22Rv1 (cell line): ENCODE results near the gene RIOK3.
A peak's percentile ranks its signal among the peaks of the same experiment; 100 is the strongest.

Source experiments
- H3K27ac ChIP-seq: fragments of 450-650 bp; 2 replicates; pipeline ENCODE4 v1.5.1; 2017
- ZFX ChIP-seq: fragments of 450-650 bp; IDR thresholded peaks from 2 replicates; pipeline ENCODE4 v1.6.1; 2017; ENCODE audit warnings: antibody characterized with exemption, borderline replicate concordance
- TF ChIP-seq, protein P1 (sequence below): fragments of 450-650 bp; IDR thresholded peaks from 2 replicates; pipeline ENCODE4 v1.5.1; 2017; ENCODE audit warnings: mild to moderate bottlenecking

RIOK3 gene, protein sequence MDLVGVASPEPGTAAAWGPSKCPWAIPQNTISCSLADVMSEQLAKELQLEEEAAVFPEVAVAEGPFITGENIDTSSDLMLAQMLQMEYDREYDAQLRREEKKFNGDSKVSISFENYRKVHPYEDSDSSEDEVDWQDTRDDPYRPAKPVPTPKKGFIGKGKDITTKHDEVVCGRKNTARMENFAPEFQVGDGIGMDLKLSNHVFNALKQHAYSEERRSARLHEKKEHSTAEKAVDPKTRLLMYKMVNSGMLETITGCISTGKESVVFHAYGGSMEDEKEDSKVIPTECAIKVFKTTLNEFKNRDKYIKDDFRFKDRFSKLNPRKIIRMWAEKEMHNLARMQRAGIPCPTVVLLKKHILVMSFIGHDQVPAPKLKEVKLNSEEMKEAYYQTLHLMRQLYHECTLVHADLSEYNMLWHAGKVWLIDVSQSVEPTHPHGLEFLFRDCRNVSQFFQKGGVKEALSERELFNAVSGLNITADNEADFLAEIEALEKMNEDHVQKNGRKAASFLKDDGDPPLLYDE

GRCh38 chr18:23452728-23453679 lies at the start of gene RIOK3:
TSS of gene RIOK3 (plus strand) at chr18:23453287. CDS start at chr18:23453440, 153 bp downstream.
- TF ChIP-seq, protein P1, sequence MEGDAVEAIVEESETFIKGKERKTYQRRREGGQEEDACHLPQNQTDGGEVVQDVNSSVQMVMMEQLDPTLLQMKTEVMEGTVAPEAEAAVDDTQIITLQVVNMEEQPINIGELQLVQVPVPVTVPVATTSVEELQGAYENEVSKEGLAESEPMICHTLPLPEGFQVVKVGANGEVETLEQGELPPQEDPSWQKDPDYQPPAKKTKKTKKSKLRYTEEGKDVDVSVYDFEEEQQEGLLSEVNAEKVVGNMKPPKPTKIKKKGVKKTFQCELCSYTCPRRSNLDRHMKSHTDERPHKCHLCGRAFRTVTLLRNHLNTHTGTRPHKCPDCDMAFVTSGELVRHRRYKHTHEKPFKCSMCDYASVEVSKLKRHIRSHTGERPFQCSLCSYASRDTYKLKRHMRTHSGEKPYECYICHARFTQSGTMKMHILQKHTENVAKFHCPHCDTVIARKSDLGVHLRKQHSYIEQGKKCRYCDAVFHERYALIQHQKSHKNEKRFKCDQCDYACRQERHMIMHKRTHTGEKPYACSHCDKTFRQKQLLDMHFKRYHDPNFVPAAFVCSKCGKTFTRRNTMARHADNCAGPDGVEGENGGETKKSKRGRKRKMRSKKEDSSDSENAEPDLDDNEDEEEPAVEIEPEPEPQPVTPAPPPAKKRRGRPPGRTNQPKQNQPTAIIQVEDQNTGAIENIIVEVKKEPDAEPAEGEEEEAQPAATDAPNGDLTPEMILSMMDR, result no peak
- TF ChIP-seq ZFX, result no peak
- H3K27ac ChIP-seq, result peak within 1 kb of the TSS; percentile 80

DNA sequence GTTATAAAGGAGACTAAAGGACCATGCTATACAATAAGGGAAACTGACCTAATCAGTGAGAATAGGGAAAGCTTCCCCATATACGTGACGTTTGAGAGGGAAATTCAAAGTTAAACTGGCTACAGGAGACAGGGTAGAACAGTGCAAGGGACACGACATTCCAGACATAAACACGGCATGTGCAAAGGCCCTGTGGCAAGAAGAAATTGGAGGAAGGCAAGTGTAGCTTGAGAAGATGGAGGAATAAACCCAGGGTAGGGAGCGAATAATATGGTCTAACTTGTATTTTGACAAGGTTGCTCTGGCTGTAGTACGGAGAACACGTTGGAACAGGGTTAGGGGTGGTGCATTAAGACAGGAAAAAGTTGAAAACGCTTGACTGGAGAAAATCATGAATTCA lies 49.8 kb upstream of the RIOK3 start:
- TF ChIP-seq ZFX, result no peak
- TF ChIP-seq, protein P1, result no peak
- no peak overlapping the region for H3K27ac ChIP-seq

DNA sequence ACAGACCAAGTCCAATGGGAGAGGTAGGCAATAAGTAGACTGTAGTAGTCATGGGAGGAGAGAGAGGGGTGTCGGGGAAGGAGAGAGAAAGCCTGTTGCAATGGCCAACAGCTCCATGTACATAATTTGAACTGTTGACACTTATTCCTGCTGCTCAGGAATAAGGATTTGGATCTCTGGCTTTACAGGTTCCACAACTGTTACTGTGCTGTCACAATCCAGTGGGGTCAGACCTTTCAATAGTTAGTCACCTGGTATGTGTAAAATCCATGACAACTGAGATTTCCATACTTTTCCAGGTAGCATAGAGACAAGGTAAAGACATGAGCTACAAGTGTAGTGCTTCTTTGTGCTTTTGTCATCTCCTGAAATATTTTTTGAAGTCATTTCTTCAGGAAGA lies 47.5 kb upstream of the RIOK3 start:
- no peak overlapping the region for H3K27ac ChIP-seq

DNA sequence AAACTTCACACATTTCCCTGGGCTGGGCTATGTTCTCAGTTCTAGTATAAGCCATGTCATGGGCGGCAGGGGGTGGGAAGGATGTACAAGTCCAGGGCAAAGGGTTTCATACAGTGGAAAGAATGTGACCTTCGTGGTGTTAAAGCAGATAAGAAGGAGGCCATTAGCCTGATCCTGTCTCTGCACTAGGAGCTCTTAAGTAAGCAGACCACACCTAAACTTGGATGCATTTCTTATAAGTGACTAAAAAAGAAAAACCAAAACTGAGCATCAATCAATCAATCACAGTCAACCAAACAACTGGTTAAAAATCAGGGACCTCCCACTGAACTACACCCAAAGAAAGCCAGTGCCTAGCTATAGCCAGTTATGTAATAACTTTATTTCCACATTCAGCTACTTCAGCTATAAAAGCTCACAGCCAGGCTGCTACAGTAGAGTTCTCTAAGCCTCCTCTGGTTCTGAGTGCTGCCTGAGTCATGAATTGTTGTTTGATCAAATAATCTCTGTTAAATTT lies 46.8 kb upstream of the RIOK3 start:
- TF ChIP-seq ZFX, result no peak
- no peak overlapping the region for H3K27ac ChIP-seq

More for the DNA sequence above, 47.5 kb upstream of the RIOK3 start:
- TF ChIP-seq, protein P1, result no peak

GRCh38 chr18:23412351-23412964 lies 40.6 kb upstream of the RIOK3 start:
- H3K27ac ChIP-seq, result no peak overlapping the region
- TF ChIP-seq ZFX, result no peak
- TF ChIP-seq, protein P1, result no peak

GRCh38 chr18:23415515-23415914 lies 37.6 kb upstream of the RIOK3 start:
- TF ChIP-seq, protein P1, result no peak
- TF ChIP-seq ZFX, result no peak
- H3K27ac ChIP-seq, result no peak overlapping the region

DNA sequence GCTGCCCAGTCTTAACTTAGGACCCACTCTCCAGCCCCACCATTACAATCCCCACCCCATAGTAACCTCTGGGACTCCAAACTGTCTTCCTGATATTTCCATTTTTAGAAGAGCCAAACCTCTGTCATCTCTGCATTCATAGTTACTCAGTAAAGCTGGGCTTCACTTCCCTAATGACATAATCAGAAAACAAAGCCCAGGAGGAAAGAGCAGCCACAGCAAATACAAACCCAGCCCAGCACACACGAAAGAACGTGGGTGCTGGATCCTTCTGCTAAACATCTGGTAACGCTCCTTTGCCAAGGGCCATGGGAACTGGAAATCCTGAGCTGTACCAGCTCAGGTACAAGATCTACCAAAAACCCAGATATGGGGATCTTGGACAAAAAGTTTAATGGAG lies 36.8 kb upstream of the RIOK3 start:
- H3K27ac ChIP-seq, result no peak overlapping the region
- TF ChIP-seq ZFX, result no peak
- TF ChIP-seq, protein P1, result no peak
